Right lobe of liver (tissue), 6 donors: ENCODE results near the gene ATP6V1G1. TPM values are rescaled to one million over a fixed set of nuclear protein-coding genes. Genes with fewer than 3 reads are reported as not detected.

Experiments used
- ATAC-seq, 4 donors: fragments of 200-7000 bp; cut with Tn5 transposase; one replicate each; pipeline ENCODE4 v1.9.1; 2020; ENCODE audit warnings: mild to moderate bottlenecking in 4 of 4, moderate library complexity in 4 of 4
- DNase-seq, 3 donors: peaks; one replicate each; pipeline ENCODE4 v3.0.0-alpha.2; 2020
- H3K27ac ChIP-seq, 3 donors: fragments of 200-600 bp; one replicate each; pipeline ENCODE4 v1.8.0; 2022
- H3K27me3 ChIP-seq, 2 donors: fragments of 200-600 bp; one replicate each; pipeline ENCODE4 v1.8.0; 2022
- H3K36me3 ChIP-seq, 4 donors: fragments of 200-600 bp; sonication (generic) in 1 of 4; one replicate each; pipeline versions ENCODE4 v1.5.1 to v1.8.0; 2017 to 2022; ENCODE audit warnings: control low read depth in 1 of 4
- H3K4me1 ChIP-seq, 4 donors: fragments of 200-600 bp; sonication (generic) in 1 of 4; one replicate each; pipeline versions ENCODE4 v1.5.1 to v1.8.0; 2017 to 2022; ENCODE audit warnings: control low read depth in 1 of 4
- H3K4me3 ChIP-seq, 3 donors: fragments of 200-600 bp; one replicate each; pipeline ENCODE4 v1.8.0; 2022
- H3K9me3 ChIP-seq, 4 donors: fragments of 200-600 bp; sonication (generic) in 1 of 4; one replicate each; pipeline versions ENCODE4 v1.5.1 to v1.8.0; 2017 to 2022; ENCODE audit warnings: control low read depth in 1 of 4
- POLR2A ChIP-seq: fragments of 450-650 bp; IDR thresholded peaks from one replicate; pipeline ENCODE4 v1.6.1; 2017; ENCODE audit warnings: antibody characterized with exemption, mild to moderate bottlenecking
- WGBS: methylation state at CpG from one replicate; pipeline ENCODE4 v1.1.6; 2018; ENCODE audit warnings: low coverage, low lambda C conversion rate; ENCODE audit not compliant: insufficient coverage; ENCODE audit errors: missing lambda C conversion rate; 5-methylcytosine and 5-hydroxymethylcytosine counted together
- intact Hi-C, 2 donors: fragments of 100-400 bp; cut with DNase I; formaldehyde crosslinking; loops; one replicate each; pipeline versions ENCODE4 v1.11.2 to v1.14.1; 2022
- total RNA-seq, 6 experiments: library from RNA; depleted of rRNA in 2 of 6; stranded (reverse); fragments of >200 nt in 2 of 6; fragmentation: NEBNext Ultra II Directional in 3 of 6; extraction: Animal tissue kit (Norgen Biotek cat#: 25700) in 3 of 6; gene quantifications; one replicate each; pipeline versions ENCODE4 v1.1.0 to v1.2.4, GENCODE V29; 2016 to 2023
- TF ChIP-seq, protein P1 (sequence below), 4 donors: fragments of 200-600 bp in 3 of 4; fragments of 450-650 bp in 1 of 4; IDR thresholded peaks; one replicate each; pipeline versions ENCODE4 v1.5.1 to v1.8.0; 2016 to 2022; ENCODE audit warnings: antibody characterized with exemption in 4 of 4, mild to moderate bottlenecking in 2 of 4
- donor health status: DM: no; HTN: yes; CAD: no.
- donor health status: DM: no; HTN: no; CAD: no.
- donor health status: DM: no; HTN: no; CAD: no.
- donor health status: DM: no; HTN: yes; CAD: no.
- donor health status: DM: no; HTN: yes; CAD: no.

Gene ATP6V1G1
- total RNA-seq, 6 experiments from 2014 or later: 31.0 to 155 (median 49.1) TPM

DNA sequence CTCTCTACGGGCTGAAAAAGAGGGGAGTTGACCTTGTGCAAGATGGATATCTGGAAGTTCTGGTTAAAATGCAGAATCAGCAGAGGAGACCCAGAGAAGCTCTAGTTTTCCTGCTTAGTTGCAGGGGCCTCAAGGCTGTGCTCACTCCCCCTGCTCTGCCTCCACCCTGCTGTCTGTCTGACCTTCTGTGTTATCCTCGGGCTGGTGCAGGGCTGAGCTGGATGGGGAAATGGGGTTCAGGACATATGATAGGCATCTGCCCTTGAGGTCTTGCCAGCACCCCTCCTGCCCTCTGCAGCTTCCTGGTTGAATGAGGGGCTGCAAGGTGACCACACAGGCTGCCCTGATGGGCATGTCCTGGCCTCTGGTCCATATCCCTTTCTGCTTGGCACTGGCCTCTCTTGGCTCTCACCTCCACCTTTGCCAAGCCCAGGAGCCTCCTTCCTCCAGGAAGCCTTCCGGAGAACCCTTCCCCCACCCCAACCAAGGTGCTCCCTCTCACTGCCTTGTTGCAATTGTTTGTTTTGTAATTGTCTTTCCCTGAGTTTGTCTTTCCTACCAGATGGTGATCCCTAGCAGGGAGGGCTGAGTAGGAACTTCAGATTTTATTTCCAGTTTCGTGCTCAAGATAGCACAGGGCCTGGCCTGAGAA, 24.8 kb downstream of the ATP6V1G1 start:
- intact Hi-C loops: no loop called here

DNA sequence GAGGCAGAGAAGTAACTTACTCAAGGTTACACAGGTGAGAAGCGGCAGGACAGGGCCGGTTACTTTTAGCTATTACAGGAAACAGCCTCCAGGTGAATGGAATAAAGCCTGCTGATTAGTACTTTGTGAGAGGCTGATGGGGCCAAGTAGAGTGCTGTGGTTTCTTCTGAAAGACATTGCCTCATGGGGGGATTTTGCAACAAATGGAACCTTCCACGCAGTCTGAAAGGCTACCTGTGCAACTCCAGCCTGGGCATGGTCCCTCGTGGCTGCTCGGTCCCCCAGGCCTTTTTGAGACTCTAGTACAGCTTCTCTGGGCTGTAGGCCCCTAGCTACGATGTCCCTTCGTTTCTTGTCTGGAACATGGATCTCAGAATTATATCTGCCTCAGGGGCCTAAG, 25.5 kb downstream of the ATP6V1G1 start:
- no peaks in the 10 kb centered on the region for H3K9me3 ChIP-seq
- WGBS: 73% methylated on average over 3 of the region's 7 CpGs
- ATAC-seq (no peak), DNase-seq (no peak)
- TF ChIP-seq, protein P1, sequence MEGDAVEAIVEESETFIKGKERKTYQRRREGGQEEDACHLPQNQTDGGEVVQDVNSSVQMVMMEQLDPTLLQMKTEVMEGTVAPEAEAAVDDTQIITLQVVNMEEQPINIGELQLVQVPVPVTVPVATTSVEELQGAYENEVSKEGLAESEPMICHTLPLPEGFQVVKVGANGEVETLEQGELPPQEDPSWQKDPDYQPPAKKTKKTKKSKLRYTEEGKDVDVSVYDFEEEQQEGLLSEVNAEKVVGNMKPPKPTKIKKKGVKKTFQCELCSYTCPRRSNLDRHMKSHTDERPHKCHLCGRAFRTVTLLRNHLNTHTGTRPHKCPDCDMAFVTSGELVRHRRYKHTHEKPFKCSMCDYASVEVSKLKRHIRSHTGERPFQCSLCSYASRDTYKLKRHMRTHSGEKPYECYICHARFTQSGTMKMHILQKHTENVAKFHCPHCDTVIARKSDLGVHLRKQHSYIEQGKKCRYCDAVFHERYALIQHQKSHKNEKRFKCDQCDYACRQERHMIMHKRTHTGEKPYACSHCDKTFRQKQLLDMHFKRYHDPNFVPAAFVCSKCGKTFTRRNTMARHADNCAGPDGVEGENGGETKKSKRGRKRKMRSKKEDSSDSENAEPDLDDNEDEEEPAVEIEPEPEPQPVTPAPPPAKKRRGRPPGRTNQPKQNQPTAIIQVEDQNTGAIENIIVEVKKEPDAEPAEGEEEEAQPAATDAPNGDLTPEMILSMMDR (IDR thresholded peaks at IDR 0.05): no peak
- TF ChIP-seq POLR2A: no peak
- intact Hi-C loops: no loop called here
- no peak overlapping the region for H3K4me3 ChIP-seq
- no peaks in the 10 kb centered on the region for H3K36me3 ChIP-seq
- peaks cover 0 to 11% (median 0%) of the 10 kb centered on the region in 4 donors for H3K4me1 ChIP-seq
- no peak overlapping the region for H3K27ac ChIP-seq
- no peaks in the 10 kb centered on the region for H3K27me3 ChIP-seq

More for the DNA sequence above, 24.8 kb downstream of the ATP6V1G1 start:
- no peaks in the 10 kb centered on the region for H3K36me3 ChIP-seq
- H3K27ac ChIP-seq: peak overlapping the region in 2 of 3 donors; percentile 60 to 66
- H3K4me3 ChIP-seq: peak overlapping the region; percentile 50 to 69 (median 67)
- ATAC-seq (peak in 3 of 4 donors; percentile 3 to 7 (median 6)), DNase-seq (no peak)
- H3K4me1 ChIP-seq: peaks cover 0 to 15% (median under 1%) of the 10 kb centered on the region in 4 donors
- WGBS: 42% methylated on average over 3 of the region's 4 CpGs
- no peaks in the 10 kb centered on the region for H3K9me3 ChIP-seq
- no peaks in the 10 kb centered on the region for H3K27me3 ChIP-seq
- no peak for TF ChIP-seq POLR2A
- TF ChIP-seq, protein P1 (IDR thresholded peaks at IDR 0.05): no peak

DNA sequence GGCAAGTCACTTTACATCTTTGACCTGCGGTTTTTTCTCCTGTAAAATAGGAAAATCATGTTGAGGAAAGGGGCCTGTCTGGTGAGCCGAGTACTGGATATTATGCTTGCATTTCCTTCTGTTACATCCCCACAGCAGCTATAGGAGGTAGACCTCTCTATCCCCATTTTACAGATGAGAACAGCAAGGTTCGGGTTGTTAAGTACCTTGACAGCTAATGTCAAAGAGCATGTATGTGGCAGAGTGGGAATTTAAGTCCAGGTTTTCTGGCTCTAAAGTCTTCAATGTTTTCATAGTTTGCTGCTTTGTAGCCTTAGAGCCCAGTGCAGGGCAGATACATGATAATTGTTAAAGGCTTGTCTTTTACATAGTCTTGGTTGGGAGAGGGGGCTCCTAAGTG, 26.4 kb downstream of the ATP6V1G1 start:
- H3K27ac ChIP-seq: no peak overlapping the region

DNA sequence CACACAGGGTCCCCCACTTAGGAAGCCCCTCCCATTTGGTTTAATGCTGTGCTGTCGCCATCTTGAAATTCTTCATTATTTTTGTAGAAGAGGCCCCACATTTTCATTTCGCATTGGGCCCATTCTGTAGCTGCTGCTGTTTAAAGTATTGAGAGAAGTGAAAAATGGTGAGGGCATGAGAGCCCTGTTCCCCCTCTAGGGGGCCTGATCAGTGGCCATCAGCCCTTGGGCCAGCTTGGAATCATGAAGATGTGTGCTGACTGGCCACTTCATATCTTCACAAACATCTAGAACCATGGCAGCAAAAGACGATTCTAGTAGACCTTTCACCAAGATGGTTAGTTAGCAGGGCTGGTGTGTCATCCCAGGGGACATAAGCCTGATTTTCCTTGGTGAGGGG, 26.8 kb downstream of the ATP6V1G1 start:
- Histone ChIP-seq H3K4me1 (peaks cover 0 to 11% (median 0%) of the 10 kb centered on the region in 4 donors), H3K4me3 (no peak overlapping the region), H3K27me3 (no peaks in the 10 kb centered on the region), H3K9me3 (no peaks in the 10 kb centered on the region), H3K36me3 (no peaks in the 10 kb centered on the region), H3K27ac (no peak overlapping the region)
- 100% methylated on average over 2 of the region's 3 CpGs for WGBS
- intact Hi-C loops: no loop called here
- ATAC-seq (no peak), DNase-seq (no peak)
- TF ChIP-seq, protein P1 (IDR thresholded peaks at IDR 0.05): no peak
- TF ChIP-seq POLR2A: no peak

More for the DNA sequence above, 26.4 kb downstream of the ATP6V1G1 start:
- H3K27me3 ChIP-seq: no peaks in the 10 kb centered on the region
- H3K9me3 ChIP-seq: no peaks in the 10 kb centered on the region
- DNase-seq: no peak
- H3K4me3 ChIP-seq: no peak overlapping the region
- no peak for ATAC-seq
- peaks cover 0 to 11% (median 0%) of the 10 kb centered on the region in 4 donors for H3K4me1 ChIP-seq
- intact Hi-C loops: no loop called here
- H3K36me3 ChIP-seq: no peaks in the 10 kb centered on the region
- TF ChIP-seq POLR2A: no peak
- TF ChIP-seq, protein P1 (IDR thresholded peaks at IDR 0.05): no peak
- WGBS: 50% methylated on average over 2 of the region's 3 CpGs
